NCI-H510A (cell line): Measurements from ENCODE around the gene SNAPC1.
A peak's percentile ranks its signal among the peaks of the same experiment; 100 is the strongest.
"Not testable (repeated sequence)": the region's sequence is repeated elsewhere in the genome, so short reads cannot be mapped to it uniquely, and the experiment has no call there.

Experiments
- DNase-seq: peaks from one replicate; lab custom pipeline; 2025; lab: John Stamatoyannopoulos, UW

Gene SNAPC1, protein sequence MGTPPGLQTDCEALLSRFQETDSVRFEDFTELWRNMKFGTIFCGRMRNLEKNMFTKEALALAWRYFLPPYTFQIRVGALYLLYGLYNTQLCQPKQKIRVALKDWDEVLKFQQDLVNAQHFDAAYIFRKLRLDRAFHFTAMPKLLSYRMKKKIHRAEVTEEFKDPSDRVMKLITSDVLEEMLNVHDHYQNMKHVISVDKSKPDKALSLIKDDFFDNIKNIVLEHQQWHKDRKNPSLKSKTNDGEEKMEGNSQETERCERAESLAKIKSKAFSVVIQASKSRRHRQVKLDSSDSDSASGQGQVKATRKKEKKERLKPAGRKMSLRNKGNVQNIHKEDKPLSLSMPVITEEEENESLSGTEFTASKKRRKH

DNA sequence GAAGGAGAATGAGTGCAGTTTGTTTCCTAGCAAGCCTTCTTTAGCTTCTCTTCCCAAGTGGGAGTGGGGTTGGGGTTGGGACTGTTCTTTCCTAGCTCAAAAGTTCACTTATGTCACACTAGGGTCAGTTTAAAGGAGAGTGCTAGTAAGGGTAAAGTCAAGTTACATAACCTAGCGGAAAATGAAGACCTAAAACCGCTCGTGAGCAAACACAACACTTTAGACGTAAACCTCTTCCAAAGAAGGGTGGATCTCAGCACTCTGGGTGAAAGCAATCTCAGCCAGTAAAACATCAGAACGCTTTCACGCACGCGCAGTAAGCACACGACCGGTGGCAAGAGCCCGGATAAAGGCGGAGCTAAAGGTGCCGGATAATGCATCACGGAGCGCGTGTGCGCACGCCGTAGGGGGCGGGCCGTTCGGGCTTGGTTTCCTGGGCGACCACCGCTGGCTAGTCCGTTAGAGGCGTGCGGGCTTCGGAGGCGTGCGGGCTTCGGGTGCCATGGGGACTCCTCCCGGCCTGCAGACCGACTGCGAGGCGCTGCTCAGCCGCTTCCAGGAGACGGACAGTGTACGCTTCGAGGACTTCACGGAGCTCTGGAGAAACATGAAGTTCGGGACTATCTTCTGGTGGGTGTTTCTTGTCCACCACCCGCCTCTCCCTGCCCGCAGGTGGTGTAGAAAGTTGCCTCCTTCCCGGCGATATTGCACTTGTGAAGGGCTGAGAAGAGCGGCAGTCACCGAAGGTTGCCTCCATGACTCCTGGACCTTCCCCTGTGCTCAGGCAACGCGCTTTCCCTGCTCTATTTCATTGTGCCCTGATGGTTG lies at the start of gene SNAPC1:
Gene SNAPC1, plus strand, starts transcription at position 462 of the 828 bp plus-strand sequence. Its CDS starts 41 bp downstream, at position 503.
- DNase-seq = peak; percentile 96

DNA sequence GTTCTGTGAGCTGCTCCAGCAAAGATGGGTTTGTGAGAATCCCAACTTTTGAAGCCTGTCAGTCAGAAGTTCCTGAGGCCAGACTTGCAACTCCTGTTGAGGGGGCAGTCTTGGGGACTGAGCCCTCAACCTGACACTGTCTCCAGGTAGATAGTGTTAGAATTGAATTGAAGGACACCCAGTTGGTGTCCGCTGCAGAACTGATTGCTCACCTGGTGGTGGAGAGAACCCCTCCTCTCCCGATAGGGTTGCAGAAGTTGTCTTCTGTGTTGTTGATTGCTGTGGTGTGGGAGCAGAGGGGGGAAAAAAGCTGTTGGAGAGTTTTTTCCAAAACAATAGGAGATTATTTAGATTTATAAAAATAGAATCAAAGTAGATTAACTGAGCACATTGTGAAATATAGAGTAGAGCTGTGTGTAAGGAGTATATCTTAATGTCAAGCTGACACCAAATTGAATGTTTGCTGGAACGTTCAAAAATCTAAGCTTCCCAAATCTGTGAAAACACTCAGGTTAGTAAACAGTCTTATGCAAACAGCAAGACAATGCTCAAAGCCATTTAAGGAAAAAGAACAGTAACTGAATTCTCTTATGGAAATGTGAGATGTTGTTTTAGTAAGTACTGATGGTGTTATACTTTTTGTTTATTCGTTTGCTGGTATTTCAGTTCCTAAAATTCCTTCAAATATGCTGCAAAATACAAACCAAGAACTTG lies 48.3 kb upstream of the SNAPC1 start:
- no peak for DNase-seq

DNA sequence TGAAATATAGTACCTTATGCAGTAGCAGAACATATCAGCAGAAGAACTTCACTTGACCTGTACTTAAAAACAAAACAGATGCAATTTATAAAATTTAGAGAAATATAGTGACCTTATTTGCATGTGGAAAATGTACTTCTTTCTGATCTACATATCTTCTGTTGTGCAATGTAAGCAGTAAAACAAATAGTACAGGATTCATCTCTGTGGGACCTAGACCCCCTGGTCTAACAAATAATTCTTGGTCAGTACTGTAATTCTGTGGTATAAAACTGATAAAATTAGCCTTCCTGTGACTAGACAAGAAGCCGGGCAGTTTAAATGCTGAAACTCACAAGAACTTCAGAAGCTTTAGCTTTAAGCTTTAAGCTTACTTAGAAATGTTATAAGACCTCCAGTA lies 45.3 kb upstream of the SNAPC1 start:
- no peak for DNase-seq

DNA sequence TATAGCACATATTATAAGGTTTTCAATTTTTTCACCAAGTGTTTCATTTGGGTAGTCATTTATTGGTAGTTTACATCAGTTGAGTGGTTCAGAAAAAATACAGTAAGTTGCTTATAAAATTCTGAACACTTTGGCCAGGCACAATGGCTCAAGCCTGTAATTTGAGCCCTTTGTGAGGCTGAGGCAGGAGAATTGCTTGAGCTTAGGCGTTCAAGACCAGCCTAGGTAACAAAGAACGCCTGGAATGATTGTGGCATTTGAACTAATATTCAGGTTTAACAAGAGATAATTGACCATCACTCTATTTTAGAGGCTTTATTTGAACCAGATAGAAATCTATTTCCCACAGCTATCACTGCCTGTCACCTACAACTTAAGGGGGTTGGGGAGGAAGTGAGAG lies 44.2 kb upstream of the SNAPC1 start:
- DNase-seq = no peak

DNA sequence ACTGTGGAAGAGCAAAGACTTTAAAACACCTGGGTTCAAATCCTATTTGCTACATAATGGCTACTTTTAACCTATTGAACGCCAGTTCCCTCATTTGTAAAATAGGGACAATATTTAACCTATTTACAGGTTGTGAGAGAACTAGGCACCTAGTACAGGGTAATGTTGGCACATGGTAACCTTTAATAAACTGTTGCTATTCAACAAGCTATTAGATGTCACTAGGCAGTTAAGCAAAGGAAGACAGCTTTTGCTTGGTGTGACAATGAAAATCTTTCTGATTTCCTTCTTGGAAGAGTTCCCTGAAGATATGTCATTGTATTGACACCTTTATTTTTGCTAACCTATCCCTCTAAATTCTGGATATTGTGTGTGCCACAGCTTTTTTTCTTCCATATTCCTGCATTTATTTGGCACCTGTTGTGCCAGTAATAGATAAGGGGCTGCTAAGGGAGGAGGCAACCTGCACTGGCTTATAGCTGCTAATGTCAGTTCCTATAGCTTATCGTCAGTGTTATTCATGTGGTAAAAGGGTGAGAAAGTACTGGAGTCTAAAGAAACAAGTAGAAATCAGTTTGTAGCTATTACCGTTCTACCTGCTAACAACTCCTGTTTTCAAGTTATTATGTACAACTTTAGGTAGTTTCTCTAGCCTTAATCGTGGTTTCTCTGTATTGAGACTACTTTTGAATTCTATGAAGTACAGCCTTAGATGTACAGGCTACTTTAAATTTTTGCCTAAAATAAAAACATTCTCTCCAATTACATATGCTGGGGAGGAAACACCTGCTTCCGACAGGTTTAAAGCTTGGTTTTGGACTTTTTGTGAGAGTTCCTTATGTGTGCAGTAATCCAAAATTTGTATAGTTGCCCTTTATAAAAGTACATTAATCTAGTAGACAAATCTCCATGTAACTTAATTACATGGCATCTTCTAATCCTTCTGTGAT lies 42.6 kb upstream of the SNAPC1 start:
- no peak for DNase-seq

DNA sequence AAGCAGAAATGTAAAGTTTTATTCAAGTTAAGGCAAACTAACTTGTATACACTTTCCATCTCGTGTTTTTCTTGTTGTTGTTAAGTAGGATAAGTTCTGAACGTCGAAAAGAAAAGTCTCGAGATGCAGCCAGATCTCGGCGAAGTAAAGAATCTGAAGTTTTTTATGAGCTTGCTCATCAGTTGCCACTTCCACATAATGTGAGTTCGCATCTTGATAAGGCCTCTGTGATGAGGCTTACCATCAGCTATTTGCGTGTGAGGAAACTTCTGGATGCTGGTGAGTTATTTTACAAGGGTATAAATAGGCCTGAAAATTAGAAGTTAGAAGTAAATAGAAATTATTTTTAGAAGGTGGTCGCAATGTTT lies 41.9 kb upstream of the SNAPC1 start:
- DNase-seq = no peak

DNA sequence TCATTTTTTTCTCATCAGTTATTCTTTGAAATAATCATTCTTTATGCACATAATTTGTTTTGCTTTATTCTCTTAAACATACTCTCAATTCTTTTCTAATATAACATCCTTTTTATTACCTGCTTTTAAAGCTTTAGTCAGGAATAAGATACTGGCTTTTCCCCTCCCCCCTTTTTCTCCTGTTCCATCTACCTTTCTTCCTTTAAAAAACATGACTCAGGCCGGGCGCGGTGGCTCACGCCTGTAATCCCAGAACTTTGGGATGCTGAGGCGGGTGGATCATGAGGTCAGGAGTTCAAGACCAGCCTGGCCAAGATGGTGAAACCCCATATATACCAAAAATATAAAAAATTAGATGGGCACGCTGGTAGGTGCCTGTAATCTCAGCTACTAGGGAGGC lies 41.5 kb upstream of the SNAPC1 start:
- no peak for DNase-seq

DNA sequence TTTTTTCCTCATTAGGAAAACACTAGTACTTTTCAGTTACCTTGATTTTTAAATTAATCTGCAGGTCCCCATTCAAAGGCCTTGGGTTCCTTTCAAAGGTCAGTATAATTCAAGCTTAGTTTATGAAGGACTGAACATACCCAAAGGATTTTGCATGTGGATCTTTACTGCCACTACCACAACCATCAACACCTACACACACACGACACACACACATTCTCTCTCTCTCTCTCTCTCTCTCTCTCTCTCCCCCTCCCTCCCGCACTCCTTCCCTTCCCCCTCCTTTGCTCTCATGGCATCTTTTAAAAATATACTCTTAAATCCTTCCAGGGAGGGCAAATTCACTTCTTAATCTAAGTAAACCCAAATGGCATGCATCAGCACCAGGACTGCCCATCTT lies 38.1 kb upstream of the SNAPC1 start:
- DNase-seq = no peak

DNA sequence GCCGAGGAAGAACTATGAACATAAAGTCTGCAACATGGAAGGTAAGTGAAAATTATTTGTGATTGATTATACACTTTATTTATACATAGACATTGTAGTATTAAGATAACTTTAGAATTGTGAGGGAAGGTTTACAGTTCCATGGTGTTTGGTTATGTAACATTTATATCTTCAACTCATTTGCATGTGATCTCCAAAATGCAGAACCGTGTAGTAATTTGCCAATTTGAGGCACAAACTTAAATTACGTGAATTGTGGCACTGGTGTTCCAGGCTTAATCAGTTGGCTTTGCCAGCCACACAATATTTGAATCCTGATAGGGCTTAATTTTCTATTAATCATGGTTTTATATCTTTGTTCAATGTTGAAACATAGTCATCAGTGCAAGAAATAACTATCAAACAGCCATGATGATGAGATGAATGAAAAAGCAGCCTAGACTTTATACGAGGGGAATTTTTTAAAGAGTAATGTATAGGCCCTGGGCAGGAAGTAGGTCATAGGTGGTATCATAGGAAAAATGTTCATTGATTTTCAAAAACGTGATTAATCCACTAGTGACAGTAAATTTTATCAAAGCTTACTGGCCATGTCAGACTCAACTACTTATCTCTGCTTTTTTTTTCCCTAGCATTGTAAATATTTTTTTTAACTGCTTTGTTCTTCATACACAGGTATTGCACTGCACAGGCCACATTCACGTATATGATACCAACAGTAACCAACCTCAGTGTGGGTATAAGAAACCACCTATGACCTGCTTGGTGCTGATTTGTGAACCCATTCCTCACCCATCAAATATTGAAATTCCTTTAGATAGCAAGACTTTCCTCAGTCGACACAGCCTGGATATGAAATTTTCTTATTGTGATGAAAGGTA lies 35.2 kb upstream of the SNAPC1 start:
- DNase-seq = no peak

DNA sequence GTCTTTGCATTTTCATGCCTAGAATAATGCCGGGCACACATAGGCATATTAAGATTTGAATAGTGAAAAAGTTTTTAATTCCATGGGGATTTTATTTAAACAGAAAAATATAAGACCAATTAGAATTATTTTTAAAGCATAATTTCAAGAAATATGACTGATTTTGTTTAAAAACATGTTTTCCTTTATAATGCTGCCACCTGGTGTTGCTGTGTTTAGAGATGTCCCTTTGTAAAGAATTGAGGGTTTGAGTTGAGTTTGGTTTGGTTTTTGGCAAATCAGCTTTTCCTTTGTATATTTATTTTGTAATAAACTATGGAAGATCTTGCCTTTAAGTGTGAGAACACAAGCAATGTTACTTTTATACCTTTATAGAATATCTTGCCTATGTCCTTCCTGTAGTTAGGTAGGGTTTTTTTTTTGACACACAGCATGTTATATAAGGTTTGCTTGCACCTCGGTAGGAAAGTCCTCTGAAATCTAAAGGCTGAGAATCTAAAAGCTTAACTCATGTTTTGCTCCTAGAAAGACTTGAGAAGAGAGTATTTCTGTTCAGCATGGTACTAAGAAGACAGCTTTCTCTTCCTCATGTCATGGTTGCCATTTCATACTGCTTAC lies 31.4 kb upstream of the SNAPC1 start:
- no peak for DNase-seq

DNA sequence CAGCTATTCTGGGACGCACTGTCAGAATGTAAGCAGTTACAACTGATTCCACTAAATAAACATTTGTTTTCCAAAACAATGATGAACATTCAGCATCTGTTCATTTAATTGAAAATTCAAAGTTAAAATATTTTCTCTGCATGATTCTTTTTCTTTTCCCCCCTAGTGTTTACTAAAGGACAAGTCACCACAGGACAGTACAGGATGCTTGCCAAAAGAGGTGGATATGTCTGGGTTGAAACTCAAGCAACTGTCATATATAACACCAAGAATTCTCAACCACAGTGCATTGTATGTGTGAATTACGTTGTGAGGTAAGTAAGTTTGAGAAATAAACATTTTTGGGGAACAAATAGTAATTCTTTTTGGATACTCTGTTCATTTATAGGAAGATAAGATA lies 28.2 kb upstream of the SNAPC1 start:
- no peak for DNase-seq

DNA sequence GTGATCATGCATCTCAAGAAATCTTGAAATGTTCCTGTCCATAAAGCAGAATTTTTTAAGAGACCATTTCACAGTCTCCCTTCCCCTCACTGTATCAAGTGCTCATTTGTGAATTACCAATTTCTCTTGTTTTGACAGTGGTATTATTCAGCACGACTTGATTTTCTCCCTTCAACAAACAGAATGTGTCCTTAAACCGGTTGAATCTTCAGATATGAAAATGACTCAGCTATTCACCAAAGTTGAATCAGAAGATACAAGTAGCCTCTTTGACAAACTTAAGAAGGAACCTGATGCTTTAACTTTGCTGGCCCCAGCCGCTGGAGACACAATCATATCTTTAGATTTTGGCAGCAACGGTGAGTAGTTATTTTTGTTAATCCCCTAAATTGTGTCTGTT lies 25.5 kb upstream of the SNAPC1 start:
- no peak for DNase-seq

DNA sequence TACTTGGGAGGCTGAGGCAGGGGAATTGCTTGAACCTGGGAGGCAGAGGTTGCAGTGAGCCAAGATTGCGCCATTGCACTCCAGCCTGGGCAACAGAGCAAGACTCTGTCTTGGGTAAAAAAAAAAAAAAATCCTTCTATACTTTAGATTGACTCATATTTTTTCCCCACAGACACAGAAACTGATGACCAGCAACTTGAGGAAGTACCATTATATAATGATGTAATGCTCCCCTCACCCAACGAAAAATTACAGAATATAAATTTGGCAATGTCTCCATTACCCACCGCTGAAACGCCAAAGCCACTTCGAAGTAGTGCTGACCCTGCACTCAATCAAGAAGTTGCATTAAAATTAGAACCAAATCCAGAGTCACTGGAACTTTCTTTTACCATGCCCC lies 24.3 kb upstream of the SNAPC1 start:
- no peak for DNase-seq

DNA sequence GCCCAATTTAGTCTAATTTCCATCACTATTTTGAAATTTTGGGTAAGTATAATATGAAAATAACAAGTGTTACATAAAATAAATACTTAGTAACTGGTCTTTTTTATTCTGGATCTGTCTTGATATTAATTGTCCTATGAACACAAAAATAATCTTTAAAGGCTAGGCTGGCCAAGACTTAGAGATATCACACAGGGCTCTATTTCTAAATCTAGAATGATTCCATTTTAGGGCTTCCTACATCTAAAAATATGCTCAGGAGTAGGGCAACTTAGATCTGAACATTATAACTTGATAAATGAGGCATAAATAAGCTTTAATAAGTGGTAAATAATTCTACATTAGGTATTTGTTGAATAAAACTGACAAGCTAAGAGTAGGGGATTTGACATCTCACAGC lies 23.1 kb upstream of the SNAPC1 start:
- DNase-seq = no peak

DNA sequence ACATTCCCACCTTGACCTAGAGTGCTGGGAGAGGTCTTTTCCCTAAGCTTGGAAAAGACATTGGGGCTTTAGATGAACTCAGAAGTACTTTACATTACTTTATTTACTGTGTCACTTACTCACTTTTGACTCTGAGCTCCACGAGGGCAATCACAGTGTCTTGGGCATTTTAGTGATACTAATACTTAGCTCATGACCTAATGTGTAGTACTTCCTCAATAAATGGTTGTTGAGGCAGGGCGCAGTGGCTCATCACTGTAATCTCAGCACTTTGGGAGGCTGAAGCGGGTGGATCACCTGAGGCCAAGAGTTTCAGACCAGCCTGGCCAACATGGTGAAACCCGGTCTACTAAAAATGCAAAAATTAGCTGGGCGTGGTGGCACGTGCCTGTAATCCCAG lies 19.8 kb upstream of the SNAPC1 start:
- no peak for DNase-seq

DNA sequence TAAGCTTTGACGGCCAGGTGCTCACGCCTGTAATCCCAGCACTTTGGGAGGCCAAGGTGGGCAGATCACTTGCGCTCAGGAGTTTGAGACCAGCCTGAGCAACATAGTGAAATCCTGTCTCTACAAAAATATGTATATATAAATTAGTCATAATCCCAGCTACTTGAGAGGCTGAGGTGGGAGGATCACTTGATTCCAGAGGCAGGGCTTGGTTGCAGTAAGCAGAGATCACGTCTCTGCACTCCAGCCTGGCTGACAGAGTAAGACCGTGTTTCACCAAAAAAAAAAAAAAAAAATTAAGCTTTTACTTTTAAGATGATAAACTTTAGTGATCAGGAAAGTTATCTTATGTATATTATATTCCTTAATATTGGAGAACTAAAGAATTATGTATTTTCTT lies 18.0 kb upstream of the SNAPC1 start:
- DNase-seq = no peak

DNA sequence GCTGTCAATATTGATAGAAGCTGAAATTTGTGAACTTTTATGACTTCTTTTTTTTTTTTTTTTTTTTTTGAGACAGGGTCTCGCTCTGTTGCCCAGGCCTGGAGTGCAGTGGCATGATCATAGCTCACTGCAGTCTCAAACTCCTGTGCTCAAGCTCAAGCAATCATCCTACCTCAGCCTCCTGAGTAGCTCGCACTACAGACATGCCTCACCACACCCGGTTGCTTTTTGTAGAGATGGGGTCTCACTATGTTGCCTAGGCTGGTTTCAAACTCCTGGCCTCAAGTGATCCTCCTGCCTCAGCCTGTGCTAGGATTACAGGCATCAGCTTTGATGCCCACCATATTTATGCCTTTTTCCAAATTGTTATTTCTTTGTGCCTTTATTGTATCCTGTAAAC lies 15.9 kb upstream of the SNAPC1 start:
- DNase-seq = not testable (repeated sequence)

DNA sequence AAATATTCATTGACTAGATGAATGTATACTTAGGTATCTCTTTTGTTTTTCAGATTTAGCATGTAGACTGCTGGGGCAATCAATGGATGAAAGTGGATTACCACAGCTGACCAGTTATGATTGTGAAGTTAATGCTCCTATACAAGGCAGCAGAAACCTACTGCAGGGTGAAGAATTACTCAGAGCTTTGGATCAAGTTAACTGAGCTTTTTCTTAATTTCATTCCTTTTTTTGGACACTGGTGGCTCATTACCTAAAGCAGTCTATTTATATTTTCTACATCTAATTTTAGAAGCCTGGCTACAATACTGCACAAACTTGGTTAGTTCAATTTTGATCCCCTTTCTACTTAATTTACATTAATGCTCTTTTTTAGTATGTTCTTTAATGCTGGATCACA lies 15.3 kb upstream of the SNAPC1 start:
- DNase-seq = no peak

DNA sequence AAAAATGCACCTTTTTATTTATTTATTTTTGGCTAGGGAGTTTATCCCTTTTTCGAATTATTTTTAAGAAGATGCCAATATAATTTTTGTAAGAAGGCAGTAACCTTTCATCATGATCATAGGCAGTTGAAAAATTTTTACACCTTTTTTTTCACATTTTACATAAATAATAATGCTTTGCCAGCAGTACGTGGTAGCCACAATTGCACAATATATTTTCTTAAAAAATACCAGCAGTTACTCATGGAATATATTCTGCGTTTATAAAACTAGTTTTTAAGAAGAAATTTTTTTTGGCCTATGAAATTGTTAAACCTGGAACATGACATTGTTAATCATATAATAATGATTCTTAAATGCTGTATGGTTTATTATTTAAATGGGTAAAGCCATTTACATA lies 14.9 kb upstream of the SNAPC1 start:
- DNase-seq = no peak

DNA sequence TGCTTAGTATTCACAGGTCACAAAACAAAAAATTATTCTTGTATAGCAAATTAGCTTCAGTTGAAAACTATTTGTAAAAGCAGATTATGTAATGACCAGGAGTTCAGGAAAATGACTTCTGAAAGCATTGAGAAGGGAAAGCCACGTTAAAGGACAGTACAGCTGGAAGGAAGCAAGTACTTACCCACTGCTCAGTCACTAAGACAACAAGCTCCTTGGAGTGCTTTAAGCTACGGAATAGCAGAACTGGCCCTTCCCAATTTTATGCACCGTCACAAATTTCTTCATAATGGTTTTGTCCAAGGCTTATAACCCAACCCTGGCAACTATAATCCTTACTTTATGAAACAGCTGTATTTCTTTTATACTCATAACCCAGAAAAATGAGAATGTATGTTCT lies 13.0 kb upstream of the SNAPC1 start:
- DNase-seq = no peak
